IMR-90 (cell line): ENCODE data around the gene PAXX. TPM values are rescaled to one million over a fixed set of nuclear protein-coding genes. Genes with fewer than 3 reads are reported as not detected.

Source experiments
- ATAC-seq: fragments of 200-7000 bp; cut with Tn5 transposase; 2 replicates; pipeline ENCODE4 v1.9.1; 2020; ENCODE audit warnings: low read depth, mild to moderate bottlenecking, moderate library complexity
- BruUV-seq: library from RNA; stranded (reverse); fragments of 400-500 nt; replicated peaks from 2 replicates; lab custom pipeline; 2021; lab: Mats Ljungman, UMichigan
- CTCF ChIA-PET: fragments of 300-600 bp; formaldehyde crosslinking; extraction: SDS; loops from one replicate; lab custom pipeline; 2021; ENCODE audit warnings: antibody characterized with exemption; lab: Yijun Ruan, JAX
- POLR2A ChIA-PET: fragments of 300-600 bp; sonication (Branson Sonifier 250); formaldehyde crosslinking; loops from one replicate; lab custom pipeline; 2022; ENCODE audit warnings: antibody characterized with exemption; ENCODE audit not compliant: unreplicated experiment; lab: Charles Lee
- DNase-seq: peaks from one replicate; pipeline ENCODE4 v3.0.0; 2013
- H2AFZ ChIP-seq: replicated peaks from 2 replicates; pipeline ENCODE3; 2013; ENCODE audit warnings: low read length, mild to moderate bottlenecking; ENCODE audit not compliant: poor library complexity
- H2AK5ac ChIP-seq: 2 replicates; pipeline ENCODE4 v1.6.1; 2013; ENCODE audit warnings: low read depth, low read length, inconsistent platforms
- H2AK9ac ChIP-seq: replicated peaks from 2 replicates; pipeline ENCODE3; 2013; ENCODE audit warnings: mild to moderate bottlenecking, low read depth, low read length, moderate library complexity; ENCODE audit not compliant: poor library complexity
- H2BK120ac ChIP-seq: 2 replicates; pipeline ENCODE4 v1.6.1; 2013; ENCODE audit warnings: low read depth, low read length, inconsistent platforms
- H2BK15ac ChIP-seq: 3 replicates; pipeline ENCODE4 v1.6.1; 2013; ENCODE audit warnings: low read depth, low read length, inconsistent platforms
- H2BK20ac ChIP-seq: 2 replicates; pipeline ENCODE4 v1.6.1; 2013; ENCODE audit warnings: low read depth, mild to moderate bottlenecking, inconsistent platforms, low read length, moderate library complexity
- H2BK5ac ChIP-seq: 2 replicates; pipeline ENCODE4 v1.6.1; 2013; ENCODE audit warnings: mild to moderate bottlenecking, low read depth, low read length, inconsistent platforms; ENCODE audit not compliant: poor library complexity, severe bottlenecking
- H3K14ac ChIP-seq: replicated peaks from 2 replicates; pipeline ENCODE4 v1.6.1; 2013; ENCODE audit warnings: low read depth, low read length, inconsistent platforms
- H3K18ac ChIP-seq: 2 replicates; pipeline ENCODE4 v1.6.1; 2013; ENCODE audit warnings: low read depth, low read length, control low read depth
- H3K23ac ChIP-seq: 2 replicates; pipeline ENCODE4 v1.6.1; 2013; ENCODE audit warnings: low read depth, low read length, inconsistent platforms
- H3K27ac ChIP-seq: 2 replicates; pipeline ENCODE4 v1.5.1; 2013; ENCODE audit warnings: mild to moderate bottlenecking, control low read depth, low read length; ENCODE audit not compliant: insufficient read depth
- H3K27me3 ChIP-seq: 2 replicates; pipeline ENCODE4 v1.6.1; 2013; ENCODE audit warnings: low read length; ENCODE audit not compliant: control insufficient read depth, insufficient read depth
- H3K36me3 ChIP-seq: 2 replicates; pipeline ENCODE4 v1.6.1; 2013; ENCODE audit warnings: low read length, mixed read lengths; ENCODE audit not compliant: control insufficient read depth, insufficient read depth
- H3K4ac ChIP-seq: 2 replicates; pipeline ENCODE4 v1.6.1; 2013; ENCODE audit warnings: low read depth, low read length, inconsistent platforms
- H3K4me1 ChIP-seq: 2 replicates; pipeline ENCODE4 v1.6.1; 2013; ENCODE audit warnings: low read length, mixed read lengths; ENCODE audit not compliant: control insufficient read depth, insufficient read depth
- H3K4me2 ChIP-seq: 2 replicates; pipeline ENCODE4 v1.6.1; 2013; ENCODE audit warnings: low read depth, mild to moderate bottlenecking, control low read depth, low read length, moderate library complexity
- H3K4me3 ChIP-seq: 2 replicates; pipeline ENCODE4 v1.5.1; 2013; ENCODE audit warnings: low read depth, mild to moderate bottlenecking, control low read depth, low read length, moderate library complexity; ENCODE audit not compliant: insufficient read depth
- H3K56ac ChIP-seq: 2 replicates; pipeline ENCODE4 v1.6.1; 2013; ENCODE audit warnings: low read length, inconsistent platforms; ENCODE audit not compliant: insufficient read depth; ENCODE audit errors: extremely low read depth
- H3K79me1 ChIP-seq, 2 experiments: 2 replicates each; pipeline ENCODE4 v1.6.1; 2013; ENCODE audit warnings: low read length in 2 of 2, inconsistent platforms in 1 of 2, low read depth in 1 of 2
- H3K9ac ChIP-seq: 2 replicates; pipeline ENCODE4 v1.6.1; 2013; ENCODE audit warnings: low read depth, low read length, control low read depth
- H3K9me1 ChIP-seq: 2 replicates; pipeline ENCODE4 v1.6.1; 2013; ENCODE audit warnings: low read length, inconsistent platforms; ENCODE audit not compliant: insufficient read depth
- H3K9me3 ChIP-seq: 2 replicates; pipeline ENCODE4 v1.6.1; 2013; ENCODE audit warnings: low read length; ENCODE audit not compliant: control insufficient read depth, insufficient read depth
- H4K20me1 ChIP-seq: 2 replicates; pipeline ENCODE4 v1.6.1; 2013; ENCODE audit warnings: low read length, inconsistent platforms; ENCODE audit not compliant: insufficient read depth
- H4K5ac ChIP-seq: 2 replicates; pipeline ENCODE4 v1.6.1; 2013; ENCODE audit warnings: mild to moderate bottlenecking, low read depth, low read length, control low read depth
- H4K8ac ChIP-seq, 2 experiments: 2 replicates each; pipeline ENCODE4 v1.6.1; 2013; ENCODE audit warnings: low read depth in 2 of 2, low read length in 2 of 2, control low read depth in 1 of 2, inconsistent platforms in 1 of 2
- H4K91ac ChIP-seq: 2 replicates; pipeline ENCODE4 v1.6.1; 2013; ENCODE audit warnings: low read depth, low read length, inconsistent platforms; ENCODE audit not compliant: insufficient read depth
- BHLHE40 ChIP-seq: fragments of 150-350 bp; IDR thresholded peaks from 2 replicates; pipeline ENCODE4 v1.6.1; 2016; ENCODE audit warnings: mild to moderate bottlenecking, low read depth, low read length
- CEBPB ChIP-seq: IDR thresholded peaks from 2 replicates; pipeline ENCODE4 v1.6.1; 2012; ENCODE audit warnings: low read depth, low read length, improper control_type of control experiment
- CHD1 ChIP-seq: IDR thresholded peaks from 2 replicates; pipeline ENCODE4 v1.6.1; 2012; ENCODE audit warnings: low read depth, low read length, improper control_type of control experiment
- FOS ChIP-seq: fragments of 150-350 bp; IDR thresholded peaks from 2 replicates; pipeline ENCODE4 v1.6.1; 2016; ENCODE audit warnings: low read depth, low read length
- MAFK ChIP-seq: IDR thresholded peaks from 2 replicates; pipeline ENCODE4 v1.6.1; 2012; ENCODE audit warnings: low read depth, low read length, improper control_type of control experiment
- MAZ ChIP-seq: IDR thresholded peaks from 2 replicates; pipeline ENCODE4 v1.6.1; 2012; ENCODE audit warnings: low read depth, mild to moderate bottlenecking, low read length, improper control_type of control experiment, moderate library complexity, borderline replicate concordance
- MXI1 ChIP-seq: IDR thresholded peaks from 2 replicates; pipeline ENCODE4 v1.6.1; 2012; ENCODE audit warnings: low read depth, mild to moderate bottlenecking, low read length, moderate library complexity, borderline replicate concordance
- POLR2A ChIP-seq: IDR thresholded peaks from 2 replicates; pipeline ENCODE4 v1.6.1; 2012; ENCODE audit warnings: mild to moderate bottlenecking, low read depth, low read length
- RAD21 ChIP-seq: IDR thresholded peaks from 2 replicates; pipeline ENCODE4 v1.6.1; 2012; ENCODE audit warnings: low read length, improper control_type of control experiment
- RCOR1 ChIP-seq: IDR thresholded peaks from 2 replicates; pipeline ENCODE4 v1.6.1; 2012; ENCODE audit warnings: mild to moderate bottlenecking, low read length, improper control_type of control experiment; ENCODE audit not compliant: insufficient replicate concordance
- RFX5 ChIP-seq: IDR thresholded peaks from 2 replicates; pipeline ENCODE4 v1.8.0; 2012; ENCODE audit warnings: low read depth, mild to moderate bottlenecking, low read length, moderate library complexity
- SMC3 ChIP-seq: fragments of 150-350 bp; IDR thresholded peaks from 2 replicates; pipeline ENCODE4 v1.6.1; 2016; ENCODE audit warnings: low read depth, mild to moderate bottlenecking, antibody characterized with exemption, low read length, moderate library complexity
- USF2 ChIP-seq: fragments of 150-350 bp; IDR thresholded peaks from 2 replicates; pipeline ENCODE4 v1.6.1; 2017; ENCODE audit warnings: mild to moderate bottlenecking, antibody characterized with exemption, low read length, low read depth
- WGBS, 2 experiments: methylation state at CpG; one replicate each; pipeline versions ENCODE4 v1.1.5 to v1.1.7; 2013; ENCODE audit warnings: missing lambda C conversion rate in 2 of 2; ENCODE audit not compliant: insufficient read length in 1 of 2; ENCODE audit errors: extremely low coverage in 2 of 2; 5-methylcytosine and 5-hydroxymethylcytosine counted together
- dilution Hi-C: fragments of 300-500 bp; cut with HindIII; formaldehyde crosslinking; loops from one replicate; pipeline ENCODE4 v1.14.3; 2018; ENCODE audit warnings: low sequenced_read_pairs; ENCODE audit not compliant: unreplicated experiment
- in situ Hi-C: fragments of 300-500 bp; cut with MboI; formaldehyde crosslinking; loops from 3 replicates; pipeline ENCODE4 v1.14.3; 2019; ENCODE audit warnings: low sequenced_read_pairs, inconsistent platforms, mixed read lengths
- intact Hi-C: fragments of 100-400 bp; cut with micrococcal nuclease; formaldehyde crosslinking; loops from 2 replicates; pipeline ENCODE4 v1.10.0; 2022
- polyA plus RNA-seq, 3 experiments: library from polyadenylated mRNA; depleted of rRNA; stranded (reverse); fragments of >200 nt; gene quantifications; 2 replicates each; pipeline ENCODE4 v1.2.3, GENCODE V29; 2012; ENCODE audit warnings: low replicate concordance in 1 of 3
- total RNA-seq: library from RNA; depleted of rRNA; stranded (reverse); fragments of >200 nt; gene quantifications from 2 replicates; pipeline ENCODE4 v1.2.3, GENCODE V29; 2012
- TF ChIP-seq, protein P1 (sequence below): conservative IDR thresholded peaks from 2 replicates; pipeline ENCODE4 v1.5.1; 2012; ENCODE audit warnings: mild to moderate bottlenecking, low read depth, low read length, improper control_type of control experiment
- TF ChIP-seq, protein P2 (sequence below): fragments of 150-350 bp; IDR thresholded peaks from 2 replicates; pipeline ENCODE4 v1.6.1; 2016; ENCODE audit warnings: low read depth, mild to moderate bottlenecking, low read length, moderate library complexity, borderline replicate concordance

The PAXX gene
- total and polyA plus RNA-seq, 2 of the 4 experiments (the other 2 are of a cell fraction): 5.7 to 24.6 TPM

DNA sequence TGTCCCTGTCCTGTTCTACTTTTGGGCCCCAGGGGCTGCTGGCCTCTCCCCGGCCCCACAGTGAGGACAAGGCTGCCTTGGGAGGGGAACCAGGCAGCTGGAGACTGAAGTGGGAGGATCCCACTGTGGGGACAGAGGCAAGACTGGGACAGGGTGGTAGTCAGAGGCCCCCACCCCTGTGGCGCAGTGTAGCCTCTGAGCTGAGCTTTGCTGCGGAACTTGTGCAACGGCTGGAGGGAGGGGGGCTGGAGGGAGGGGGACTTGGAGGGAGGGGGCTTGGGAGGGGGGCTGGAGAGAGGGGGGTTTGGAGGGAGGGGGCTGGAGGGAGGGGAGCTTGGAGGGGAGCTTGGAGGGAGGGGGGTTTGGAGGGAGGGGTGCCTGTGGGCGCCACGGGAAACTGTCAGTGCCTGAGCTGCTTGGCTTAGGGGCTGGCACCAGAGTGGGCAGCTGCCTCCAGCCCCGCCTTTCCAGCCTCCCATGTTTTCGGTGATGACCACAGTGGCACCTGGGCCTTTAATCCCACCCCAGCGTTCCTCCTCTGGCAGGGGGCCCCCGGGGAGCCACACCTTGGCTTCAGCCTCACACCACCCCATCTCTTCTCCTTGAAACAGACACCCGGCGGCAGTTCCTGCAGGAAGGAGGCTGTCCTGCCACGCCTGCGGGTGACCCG lies 42.0 kb downstream of the PAXX start:
- H3K9me3 ChIP-seq: no peaks in the 10 kb centered on the region
- no peaks in the 10 kb centered on the region for H3K4me1 ChIP-seq
- H4K5ac ChIP-seq: no peak overlapping the region
- H3K4me3 ChIP-seq: no peak overlapping the region
- H3K4me2 ChIP-seq: no peak overlapping the region
- H2BK5ac ChIP-seq: no peak overlapping the region
- no peak overlapping the region for H3K27ac ChIP-seq
- no peaks in the 10 kb centered on the region for H3K79me1 ChIP-seq
- H3K9ac ChIP-seq: no peak overlapping the region
- H3K9me1 ChIP-seq: no peaks in the 10 kb centered on the region
- intact Hi-C loops: no loop called here
- H2AK5ac ChIP-seq: no peak overlapping the region
- H2AFZ ChIP-seq: no peak overlapping the region
- ATAC-seq: no peak
- ChIA-PET CTCF (interaction anchor here (0.6 to 3.1 kb wide), 6 partner anchors 12 to 247 kb away, joined by 3 to 27 read pairs (median 4); partner anchors contain the start of gene NPDC1), POLR2A (no interaction called here)
- H2BK120ac ChIP-seq: no peak overlapping the region
- H4K91ac ChIP-seq: no peak overlapping the region
- no peak overlapping the region for H3K14ac ChIP-seq
- H2BK20ac ChIP-seq: no peak overlapping the region
- no peak overlapping the region for H2BK15ac ChIP-seq
- in situ Hi-C loops: loop anchor here (10.0 kb wide), 1 partner anchor 249 kb away; no protein-coding TSS in a partner anchor
- no peak overlapping the region for H3K56ac ChIP-seq
- peaks cover 2% of the 10 kb centered on the region; the same call in 1 of the 2 replicates for H3K27me3 ChIP-seq
- dilution Hi-C loops: no loop called here
- no peak overlapping the region for H3K4ac ChIP-seq
- 72% methylated on average over 8 of the region's 15 CpGs; no CpG with 5 or more reads in 1 of the 2 experiments for WGBS, 2 experiments
- H2AK9ac ChIP-seq: no peak overlapping the region
- H4K20me1 ChIP-seq: no peaks in the 10 kb centered on the region; the same call in 1 of the 2 replicates
- BruUV-seq: no TSS peak
- H3K36me3 ChIP-seq: peaks cover 5% of the 10 kb centered on the region
- H3K18ac ChIP-seq: no peak overlapping the region
- DNase-seq: no peak
- no peak overlapping the region for H4K8ac ChIP-seq
- H3K23ac ChIP-seq: no peak overlapping the region
- no peak for TF ChIP-seq MAZ
- TF ChIP-seq USF2: no peak
- no peak for TF ChIP-seq MAFK
- TF ChIP-seq, protein P1, sequence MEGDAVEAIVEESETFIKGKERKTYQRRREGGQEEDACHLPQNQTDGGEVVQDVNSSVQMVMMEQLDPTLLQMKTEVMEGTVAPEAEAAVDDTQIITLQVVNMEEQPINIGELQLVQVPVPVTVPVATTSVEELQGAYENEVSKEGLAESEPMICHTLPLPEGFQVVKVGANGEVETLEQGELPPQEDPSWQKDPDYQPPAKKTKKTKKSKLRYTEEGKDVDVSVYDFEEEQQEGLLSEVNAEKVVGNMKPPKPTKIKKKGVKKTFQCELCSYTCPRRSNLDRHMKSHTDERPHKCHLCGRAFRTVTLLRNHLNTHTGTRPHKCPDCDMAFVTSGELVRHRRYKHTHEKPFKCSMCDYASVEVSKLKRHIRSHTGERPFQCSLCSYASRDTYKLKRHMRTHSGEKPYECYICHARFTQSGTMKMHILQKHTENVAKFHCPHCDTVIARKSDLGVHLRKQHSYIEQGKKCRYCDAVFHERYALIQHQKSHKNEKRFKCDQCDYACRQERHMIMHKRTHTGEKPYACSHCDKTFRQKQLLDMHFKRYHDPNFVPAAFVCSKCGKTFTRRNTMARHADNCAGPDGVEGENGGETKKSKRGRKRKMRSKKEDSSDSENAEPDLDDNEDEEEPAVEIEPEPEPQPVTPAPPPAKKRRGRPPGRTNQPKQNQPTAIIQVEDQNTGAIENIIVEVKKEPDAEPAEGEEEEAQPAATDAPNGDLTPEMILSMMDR: no peak
- no peak for TF ChIP-seq SMC3
- TF ChIP-seq CHD1: no peak
- TF ChIP-seq RFX5: no peak
- TF ChIP-seq RAD21: no peak
- no peak for TF ChIP-seq MXI1
- no peak for TF ChIP-seq FOS
- no peak for TF ChIP-seq BHLHE40
- TF ChIP-seq, protein P2, sequence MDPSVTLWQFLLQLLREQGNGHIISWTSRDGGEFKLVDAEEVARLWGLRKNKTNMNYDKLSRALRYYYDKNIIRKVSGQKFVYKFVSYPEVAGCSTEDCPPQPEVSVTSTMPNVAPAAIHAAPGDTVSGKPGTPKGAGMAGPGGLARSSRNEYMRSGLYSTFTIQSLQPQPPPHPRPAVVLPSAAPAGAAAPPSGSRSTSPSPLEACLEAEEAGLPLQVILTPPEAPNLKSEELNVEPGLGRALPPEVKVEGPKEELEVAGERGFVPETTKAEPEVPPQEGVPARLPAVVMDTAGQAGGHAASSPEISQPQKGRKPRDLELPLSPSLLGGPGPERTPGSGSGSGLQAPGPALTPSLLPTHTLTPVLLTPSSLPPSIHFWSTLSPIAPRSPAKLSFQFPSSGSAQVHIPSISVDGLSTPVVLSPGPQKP: no peak
- TF ChIP-seq RCOR1: no peak
- TF ChIP-seq CEBPB: no peak
- no peak for TF ChIP-seq POLR2A
